Stomach (tissue), 4 donors: Measurements from ENCODE around the gene PPP1R10.

ENCODE experiments used
- POLR2AphosphoS5 ChIP-seq, 3 donors: sonication (generic); formaldehyde crosslinking; IDR thresholded peaks; one replicate each; pipeline ENCODE4 v1.6.1; 2016; ENCODE audit warnings: antibody characterized with exemption in 3 of 3
- TF ChIP-seq, protein P1 (sequence below), 7 experiments: fragments of 450-650 bp in 4 of 7; fragments of 200-600 bp in 3 of 7; sonication (generic) in 3 of 7; IDR thresholded peaks; one replicate each; pipeline ENCODE4 v1.5.1; 2016 to 2019; ENCODE audit warnings: antibody characterized with exemption in 7 of 7, control low read depth in 2 of 7, mild to moderate bottlenecking in 1 of 7

DNA sequence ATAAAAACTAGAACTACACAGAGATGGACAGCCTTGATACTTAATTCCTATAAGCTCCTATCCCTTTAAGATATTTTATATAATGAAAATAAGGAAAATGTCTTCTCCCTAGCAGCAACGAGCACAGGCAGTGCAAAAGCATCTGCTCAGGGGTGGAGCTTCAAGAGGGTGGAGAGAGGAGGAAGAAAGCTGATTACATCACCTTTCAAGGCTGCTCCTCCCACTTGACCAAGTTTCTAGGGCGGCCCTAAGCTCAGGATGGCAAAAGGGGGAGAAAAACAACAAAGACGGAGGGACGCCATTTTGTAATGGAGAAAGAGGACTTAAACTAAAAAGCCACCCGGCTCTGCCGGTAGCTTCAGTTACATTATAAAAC lies 2.2 kb downstream of the PPP1R10 start:
- peak; percentile 82 to 98 (median 95) for TF ChIP-seq POLR2AphosphoS5 (IDR thresholded peaks at IDR 0.05)
- TF ChIP-seq, protein P1, sequence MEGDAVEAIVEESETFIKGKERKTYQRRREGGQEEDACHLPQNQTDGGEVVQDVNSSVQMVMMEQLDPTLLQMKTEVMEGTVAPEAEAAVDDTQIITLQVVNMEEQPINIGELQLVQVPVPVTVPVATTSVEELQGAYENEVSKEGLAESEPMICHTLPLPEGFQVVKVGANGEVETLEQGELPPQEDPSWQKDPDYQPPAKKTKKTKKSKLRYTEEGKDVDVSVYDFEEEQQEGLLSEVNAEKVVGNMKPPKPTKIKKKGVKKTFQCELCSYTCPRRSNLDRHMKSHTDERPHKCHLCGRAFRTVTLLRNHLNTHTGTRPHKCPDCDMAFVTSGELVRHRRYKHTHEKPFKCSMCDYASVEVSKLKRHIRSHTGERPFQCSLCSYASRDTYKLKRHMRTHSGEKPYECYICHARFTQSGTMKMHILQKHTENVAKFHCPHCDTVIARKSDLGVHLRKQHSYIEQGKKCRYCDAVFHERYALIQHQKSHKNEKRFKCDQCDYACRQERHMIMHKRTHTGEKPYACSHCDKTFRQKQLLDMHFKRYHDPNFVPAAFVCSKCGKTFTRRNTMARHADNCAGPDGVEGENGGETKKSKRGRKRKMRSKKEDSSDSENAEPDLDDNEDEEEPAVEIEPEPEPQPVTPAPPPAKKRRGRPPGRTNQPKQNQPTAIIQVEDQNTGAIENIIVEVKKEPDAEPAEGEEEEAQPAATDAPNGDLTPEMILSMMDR (IDR thresholded peaks at IDR 0.05) = no peak
